GM21447 (cell line): ENCODE results near the gene MARCKS.

Source experiments
- ATAC-seq: cut with Tn5 transposase; IDR thresholded peaks from one replicate; pipeline ENCODE4 v1.9.1; 2021; ENCODE audit not compliant: unreplicated experiment

The MARCKS gene

GRCh38 chr6:113856625-113857555 is at the start of gene MARCKS:
Gene MARCKS (plus strand): TSS chr6:113857345. CDS start chr6:113857746, 401 bp downstream.
- ATAC-seq: peak; percentile 43

GRCh38 chr6:113809826-113810225 is 47.3 kb upstream of the MARCKS start:
- peak; percentile 66 for ATAC-seq

- ATAC-seq: no peak
Measured at GRCh38 chr6:113813142-113813541, 44.0 kb upstream of the MARCKS start.

DNA sequence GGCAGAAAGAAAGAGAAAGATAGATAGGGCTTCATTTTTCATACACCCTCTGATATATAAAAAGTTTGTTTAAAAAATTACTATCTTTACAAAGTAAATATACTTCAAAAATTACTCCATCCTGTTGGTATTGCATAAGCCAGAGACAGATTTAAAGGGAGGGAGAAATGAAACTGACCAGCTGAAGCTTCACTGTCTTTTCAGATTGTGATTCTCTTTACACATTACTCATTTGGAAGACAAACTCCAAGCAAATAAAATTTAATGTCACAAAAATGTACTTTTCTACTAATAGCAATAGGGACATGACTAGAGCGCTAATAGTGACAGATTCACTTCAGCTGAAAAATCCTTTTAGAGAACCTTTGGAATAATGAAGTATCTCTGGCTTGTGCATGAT is 38.6 kb upstream of the MARCKS start:
- ATAC-seq: no peak

DNA sequence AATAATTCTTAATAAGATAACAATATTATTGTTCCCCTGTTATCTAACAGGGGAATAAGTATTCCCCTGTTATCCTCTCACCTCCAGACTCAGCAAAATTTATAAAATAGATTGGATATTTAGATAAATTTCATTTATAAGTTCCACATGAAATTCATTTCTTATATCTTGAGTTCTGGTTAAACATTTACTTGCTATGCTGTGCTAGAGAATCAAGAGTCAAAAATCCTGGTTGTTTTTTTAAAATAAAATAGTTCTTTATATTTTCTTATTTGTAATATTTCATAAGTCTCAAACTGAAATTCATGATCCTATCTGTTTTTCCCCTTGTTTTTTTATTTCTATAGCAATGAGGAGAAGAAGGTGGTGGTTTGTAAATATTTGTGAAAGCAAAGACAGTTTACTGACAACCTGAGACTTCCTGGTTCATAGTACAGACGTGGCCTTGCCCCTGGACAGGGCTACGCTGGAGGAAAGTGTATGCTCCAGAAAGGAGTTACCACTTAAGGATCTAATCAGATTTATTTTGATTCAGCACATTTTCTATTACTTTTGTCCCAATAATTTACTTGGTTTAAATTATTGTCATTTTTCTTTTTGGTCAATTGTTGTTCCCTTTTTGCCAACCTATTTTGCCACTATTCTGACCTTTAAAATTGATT is 37.8 kb upstream of the MARCKS start:
- no peak for ATAC-seq

- ATAC-seq: no peak
Measured at GRCh38 chr6:113820761-113821160, 36.4 kb upstream of the MARCKS start.

DNA sequence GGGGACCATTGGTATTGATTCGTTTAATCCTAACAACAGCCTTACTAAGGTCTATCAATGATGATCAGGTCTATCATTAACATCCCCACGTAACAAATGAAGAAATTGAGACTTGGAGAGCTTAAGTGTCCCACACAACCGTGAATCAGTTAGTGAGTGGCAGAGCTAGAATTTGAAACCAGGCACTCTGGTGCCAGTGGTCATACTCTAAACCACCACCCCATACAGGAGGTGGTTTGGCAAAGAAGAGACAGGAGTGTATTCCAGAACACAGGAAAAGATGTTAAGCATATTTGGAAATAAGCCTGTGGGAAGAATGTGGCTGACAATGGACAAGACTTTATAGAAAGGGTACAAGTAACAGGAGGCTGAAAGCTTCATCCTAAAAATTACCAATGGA is 35.7 kb upstream of the MARCKS start:
- no peak for ATAC-seq

- ATAC-seq: no peak
Measured at GRCh38 chr6:113823916-113824315, 33.2 kb upstream of the MARCKS start.

- no peak for ATAC-seq
Measured at GRCh38 chr6:113824411-113824810, 32.7 kb upstream of the MARCKS start.

DNA sequence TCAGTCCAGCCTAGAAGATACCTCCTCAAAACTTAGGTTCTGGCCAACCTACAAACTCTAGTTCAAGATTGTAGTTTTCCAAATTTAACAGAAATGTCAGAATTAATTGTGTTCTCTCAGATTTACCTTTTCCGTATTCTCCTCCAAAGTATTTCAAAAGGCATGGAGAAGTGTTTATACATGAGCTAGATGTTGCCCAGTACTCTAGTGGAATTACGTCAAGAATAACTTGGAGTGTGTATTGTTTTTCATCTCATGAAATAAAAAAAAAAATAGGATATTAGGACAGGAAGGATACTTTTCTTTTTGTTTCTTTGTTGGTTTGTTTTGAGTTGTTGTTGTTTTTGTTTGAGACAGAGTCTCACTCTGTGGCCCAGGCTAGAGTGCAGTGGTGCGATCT is 32.3 kb upstream of the MARCKS start:
- ATAC-seq: no peak

DNA sequence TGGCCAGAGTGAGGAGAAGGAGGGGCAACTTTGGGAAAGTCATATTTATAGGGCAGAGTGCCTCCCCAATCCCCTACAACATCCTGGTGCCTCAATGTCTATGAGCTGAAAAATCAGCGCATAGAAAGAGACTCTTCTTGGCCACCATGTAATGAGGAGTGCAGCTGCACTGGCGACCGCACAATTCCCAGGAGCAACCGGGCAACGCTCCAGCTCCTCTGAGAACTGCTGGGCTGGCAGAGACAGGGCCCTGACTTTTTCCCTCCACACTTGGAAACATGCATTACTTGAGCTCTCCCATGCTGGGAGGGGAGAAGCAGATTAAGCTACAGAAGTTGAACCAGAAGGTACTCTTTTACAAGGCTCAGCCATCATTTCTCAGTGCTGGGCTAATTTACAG is 31.4 kb upstream of the MARCKS start:
- no peak for ATAC-seq

GRCh38 chr6:113828984-113829695 is 28.0 kb upstream of the MARCKS start:
- no peak for ATAC-seq

- no peak for ATAC-seq
Measured at GRCh38 chr6:113829696-113830045, 27.5 kb upstream of the MARCKS start.

- ATAC-seq: no peak
Measured at GRCh38 chr6:113830140-113830539, 27.0 kb upstream of the MARCKS start.

- no peak for ATAC-seq
Measured at GRCh38 chr6:113833537-113833936, 23.6 kb upstream of the MARCKS start.

DNA sequence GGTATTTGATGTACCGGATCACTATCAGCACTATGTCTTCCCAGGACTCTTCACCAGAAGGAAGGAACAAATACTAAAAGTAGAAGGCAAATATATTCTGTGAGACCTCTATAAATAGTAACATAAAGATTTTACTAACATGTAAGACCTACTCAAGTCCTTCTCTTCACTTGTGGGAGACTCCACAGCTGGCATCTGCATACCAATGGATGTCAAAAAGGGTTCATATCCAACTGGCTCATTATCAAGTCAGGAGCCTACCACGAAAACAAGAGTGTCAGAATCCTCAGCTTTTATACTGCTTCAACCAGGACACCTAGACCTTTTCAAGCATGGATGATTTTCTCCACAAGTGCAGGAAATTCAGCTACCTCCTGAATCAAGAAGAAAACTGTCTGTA is 20.0 kb upstream of the MARCKS start:
- no peak for ATAC-seq

DNA sequence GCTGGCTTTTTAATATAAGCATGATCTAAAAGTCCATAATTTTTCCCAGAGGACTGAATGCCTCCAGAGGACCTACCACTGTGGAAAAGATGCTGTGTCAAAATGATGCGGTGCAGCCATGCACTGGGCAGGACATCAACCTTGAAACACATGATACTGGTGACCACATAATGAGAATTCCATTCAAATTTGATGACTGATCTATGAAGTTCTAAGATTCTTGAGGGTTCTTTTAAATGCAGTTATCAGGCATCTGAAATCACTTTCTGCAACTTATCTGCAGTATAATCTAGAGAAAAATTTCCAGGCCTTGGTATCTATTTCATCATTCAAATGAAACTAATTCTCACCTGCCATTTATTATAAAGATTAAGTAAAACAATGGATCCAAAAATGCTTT is 15.0 kb upstream of the MARCKS start:
- no peak for ATAC-seq

DNA sequence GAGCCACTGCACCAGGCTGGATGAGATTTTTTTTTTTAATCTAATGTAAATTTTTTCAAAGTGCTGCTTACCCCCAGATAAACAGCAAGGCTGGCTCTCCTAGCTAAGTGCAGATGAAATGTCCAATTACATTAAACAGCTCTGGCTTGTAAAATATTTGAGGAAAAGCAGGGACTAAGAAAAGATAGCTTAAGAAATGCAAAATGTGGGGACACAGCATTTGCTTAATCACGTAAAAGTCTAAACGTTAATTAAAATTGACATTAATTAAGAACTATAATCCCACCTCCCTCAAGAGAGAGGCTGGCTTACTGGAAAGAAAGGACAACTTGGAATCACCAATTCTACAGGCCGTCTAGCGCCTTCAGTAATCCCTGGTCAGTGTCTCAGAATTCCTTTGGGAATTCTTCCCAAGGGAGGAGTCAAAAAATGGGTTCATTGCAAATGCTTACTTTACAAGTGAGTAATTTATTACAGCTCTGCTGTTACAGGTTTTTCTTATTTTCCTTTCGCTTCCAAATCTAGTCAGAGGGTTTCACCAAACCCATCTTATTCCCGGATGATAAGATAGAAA is 13.6 kb upstream of the MARCKS start:
- no peak for ATAC-seq

GRCh38 chr6:113846577-113846976 is 10.6 kb upstream of the MARCKS start:
- ATAC-seq: no peak

GRCh38 chr6:113847447-113847846 is 9.7 kb upstream of the MARCKS start:
- ATAC-seq: no peak

DNA sequence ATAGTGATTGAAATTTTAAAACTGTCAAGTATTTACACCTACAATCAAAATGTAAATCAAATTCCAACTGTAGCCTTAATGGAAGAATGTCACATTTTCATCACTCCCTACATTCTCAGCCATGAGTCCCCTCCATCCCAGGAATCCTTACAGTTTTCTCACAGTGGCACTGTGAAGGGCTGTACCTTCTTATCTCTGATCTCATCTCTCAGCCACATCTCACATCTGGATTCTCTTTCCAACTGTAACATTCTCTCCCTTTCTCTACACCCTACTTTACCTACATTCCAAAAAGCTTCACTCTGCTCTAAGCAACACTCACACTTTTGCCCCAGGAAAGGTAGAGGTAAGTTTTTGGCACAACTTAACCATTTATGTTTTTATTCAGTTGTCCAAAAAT is 8.9 kb upstream of the MARCKS start:
- ATAC-seq: no peak
